ENCODE results near the gene KLHL35.
"Not testable (repeated sequence)": the region's sequence is repeated elsewhere in the genome, so short reads cannot be mapped to it uniquely, and the experiment has no call there.

KLHL35 gene

DNA sequence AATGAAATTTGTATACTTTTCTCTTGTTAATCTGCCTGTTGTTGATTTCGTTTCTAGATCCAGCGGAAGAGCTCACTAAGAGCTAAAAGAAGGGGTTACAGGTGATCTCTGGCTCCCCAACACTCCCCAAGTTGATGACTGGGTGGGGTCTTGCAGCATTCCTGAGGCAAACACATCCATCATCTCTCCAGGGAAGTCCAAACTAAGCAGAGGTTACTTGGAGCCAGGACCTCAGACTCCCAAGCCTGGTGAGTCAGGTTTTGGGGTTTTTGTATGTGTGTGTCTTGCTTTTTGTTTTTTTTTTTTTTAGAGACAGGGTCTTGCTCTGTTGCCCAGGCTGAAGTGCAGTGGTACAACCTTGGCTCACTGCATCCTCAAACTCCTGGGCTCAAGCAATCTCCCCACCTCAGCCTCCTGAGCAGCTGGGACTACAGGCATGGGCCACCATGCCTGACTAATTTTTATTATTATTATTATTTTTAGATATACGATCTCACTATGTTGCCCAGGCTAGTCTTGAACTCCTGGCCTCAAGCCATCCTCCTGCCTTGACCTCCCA is 45.2 kb downstream of the KLHL35 start:
- no peak for DNase-seq

DNA sequence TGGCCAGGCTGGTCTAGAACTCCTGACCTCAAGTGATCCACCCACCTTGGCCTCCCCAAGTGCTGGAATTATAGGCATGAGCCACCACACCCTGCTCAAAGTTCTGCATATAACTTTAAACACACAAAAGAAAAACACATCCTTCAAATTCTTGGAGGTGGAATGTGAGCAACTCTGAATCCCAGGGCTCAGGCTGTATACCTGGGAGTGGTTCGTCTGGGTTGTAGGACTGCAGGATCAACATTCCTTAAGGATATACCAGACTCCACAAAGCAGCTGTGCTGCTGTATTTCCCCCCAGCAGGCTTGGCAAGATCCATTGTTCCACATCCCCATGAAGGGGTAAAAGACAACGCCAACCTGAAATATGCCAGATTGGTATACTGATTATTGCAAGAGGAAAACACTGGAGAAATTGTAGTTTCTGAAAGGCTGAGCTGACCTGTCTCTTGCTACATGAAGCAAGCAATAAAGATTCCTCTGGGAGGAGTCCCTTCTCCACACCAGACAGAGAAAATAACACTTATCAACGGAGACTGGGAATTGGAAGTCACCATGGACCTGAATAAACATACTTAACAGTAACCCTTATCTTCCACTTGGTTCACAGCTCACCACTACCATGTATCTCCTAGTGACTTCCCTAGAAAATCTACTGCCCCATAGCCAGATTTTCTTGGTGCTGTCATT is 45.9 kb downstream of the KLHL35 start:
- no peak for DNase-seq

DNA sequence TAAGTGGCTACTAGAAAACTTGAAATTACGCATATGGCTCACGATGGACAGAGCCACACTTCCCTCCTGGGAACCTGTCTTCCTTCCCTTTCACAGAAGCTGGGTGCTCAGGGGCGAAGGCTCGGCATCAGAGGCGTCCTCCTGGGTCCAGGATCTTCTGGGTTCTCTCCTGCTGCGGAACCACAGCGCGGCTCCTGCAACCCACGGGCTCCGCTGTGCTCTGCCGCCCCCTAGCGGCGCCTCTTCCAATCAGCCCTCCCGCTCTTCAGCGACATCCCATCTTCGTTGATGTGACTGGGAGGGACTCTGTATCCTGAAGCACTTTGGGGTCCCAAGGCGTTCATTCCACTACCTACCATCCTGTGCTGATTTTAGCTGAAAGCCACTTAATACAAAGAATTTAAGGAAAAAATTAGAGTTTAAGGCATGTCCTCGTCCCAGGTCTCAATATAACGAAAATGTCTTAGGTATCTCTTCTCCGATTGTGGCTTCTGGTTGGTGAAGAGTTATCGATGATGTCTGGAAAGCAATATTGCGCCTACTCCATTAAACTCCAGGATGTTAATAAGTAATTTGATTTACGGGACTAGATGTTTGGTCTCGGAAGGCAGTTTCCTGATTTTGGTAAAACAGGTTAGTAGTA is 48.4 kb downstream of the KLHL35 start:
- peak; percentile 82 for DNase-seq

DNA sequence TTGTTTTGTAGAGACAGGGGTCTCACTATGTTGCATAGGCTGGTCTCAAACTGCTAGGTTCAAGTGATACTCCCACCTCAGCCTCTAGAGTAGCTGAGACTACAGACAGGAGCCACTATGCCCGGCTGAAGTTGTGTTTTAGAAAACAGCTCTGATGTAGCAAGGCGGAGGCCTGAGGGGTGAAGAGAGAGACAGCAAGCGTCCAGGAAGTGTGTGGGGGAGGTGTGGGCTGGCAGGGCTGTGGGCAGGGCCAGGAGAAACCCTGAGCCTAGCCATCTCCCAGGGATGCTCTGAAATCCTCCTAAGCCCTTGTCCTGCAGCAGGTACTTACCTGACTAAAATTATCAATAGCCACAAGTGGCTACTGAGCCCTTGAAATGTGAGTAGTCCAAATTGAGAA is 49.8 kb downstream of the KLHL35 start:
- peak; percentile 34 for DNase-seq

DNA sequence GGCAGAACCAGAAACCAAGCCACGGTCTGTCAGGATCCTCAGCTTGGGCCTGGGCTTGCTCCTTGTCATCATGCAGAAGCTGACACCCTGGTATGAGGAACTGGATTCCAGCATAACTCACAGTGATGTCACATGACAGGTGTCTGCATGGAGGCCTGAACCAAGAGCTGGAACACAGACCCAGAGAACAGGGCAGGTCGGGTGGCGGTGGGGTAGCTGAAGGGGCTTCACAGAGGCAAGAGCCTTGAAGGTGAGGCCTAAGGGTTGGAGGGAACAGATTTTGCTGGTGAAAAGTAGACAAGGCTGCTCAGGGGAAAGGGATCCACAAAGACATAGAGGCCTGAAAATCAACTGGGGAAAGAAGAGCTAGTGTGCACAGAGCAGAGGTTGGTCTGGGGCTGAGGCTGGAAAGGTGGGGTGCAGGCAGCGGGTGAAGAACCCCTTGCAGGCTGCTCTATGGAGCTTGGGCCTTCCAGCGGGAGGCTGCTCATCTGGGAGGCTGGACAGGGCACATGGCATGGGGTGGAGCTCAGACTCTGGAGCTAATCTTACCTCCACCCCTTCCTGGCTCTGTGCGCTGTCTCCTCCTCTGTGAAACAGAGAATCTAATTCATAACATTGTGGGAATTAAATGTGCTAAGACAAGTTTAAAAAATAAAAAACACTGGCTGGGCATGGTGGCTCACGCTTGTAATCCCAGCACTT is 52.1 kb downstream of the KLHL35 start:
- no peak for DNase-seq

DNA sequence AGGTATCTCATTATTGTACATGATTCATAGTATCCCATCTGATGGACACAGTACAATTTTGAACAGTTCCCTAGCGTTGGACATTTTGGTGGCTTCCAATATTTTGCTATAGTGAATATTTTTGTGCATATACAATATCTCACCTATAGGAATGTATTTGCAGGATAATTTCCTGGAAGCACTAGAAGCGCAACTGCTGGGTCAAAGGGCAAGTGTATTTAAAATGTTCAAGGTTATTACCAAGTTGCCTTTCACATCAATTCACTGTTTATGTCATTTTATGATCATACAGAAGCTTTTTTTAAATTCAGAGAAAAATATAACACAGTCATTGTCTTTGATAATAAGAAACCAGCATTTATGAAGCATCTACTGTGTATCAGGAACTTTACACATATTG is 52.8 kb downstream of the KLHL35 start:
- DNase-seq = no peak

DNA sequence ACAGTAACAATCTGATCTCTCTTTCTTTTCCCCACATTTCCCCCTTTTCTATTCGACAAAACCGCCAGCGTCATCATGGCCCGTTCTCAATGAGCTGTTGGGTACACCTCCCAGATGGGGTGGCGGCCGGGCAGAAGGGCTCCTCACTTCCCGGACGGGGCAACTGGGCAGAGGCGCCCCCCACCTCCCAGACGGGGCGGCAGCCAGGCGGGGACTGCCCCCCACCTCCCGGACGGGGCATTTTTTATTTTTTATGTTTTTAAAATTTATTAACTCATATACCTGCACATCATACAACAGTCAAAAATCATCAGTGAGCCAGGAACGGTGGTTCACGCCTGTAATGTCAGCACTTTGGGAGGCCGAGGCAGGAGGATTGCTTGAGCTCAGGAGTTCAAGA is 54.2 kb downstream of the KLHL35 start:
- not testable (repeated sequence) for DNase-seq

DNA sequence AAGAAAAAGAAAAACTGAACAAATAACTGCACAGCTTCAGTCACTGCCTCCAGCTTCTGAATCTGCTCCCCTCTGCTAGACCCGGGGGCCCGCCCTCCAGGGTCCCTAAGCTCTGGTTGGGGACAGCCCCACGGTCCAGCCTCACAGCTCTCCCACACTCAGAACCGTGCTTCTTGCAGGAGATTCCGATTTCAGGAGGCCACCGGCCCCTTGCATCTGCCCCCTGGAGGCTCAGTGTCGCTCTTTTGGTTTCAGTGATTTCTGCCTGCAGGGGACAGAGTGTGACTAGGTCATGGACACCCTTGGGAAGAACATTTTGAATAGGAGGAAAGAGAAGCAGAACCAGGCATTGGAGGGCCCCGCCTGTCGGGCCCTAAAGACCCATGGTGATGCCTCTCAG is 56.8 kb downstream of the KLHL35 start:
- DNase-seq = no peak

DNA sequence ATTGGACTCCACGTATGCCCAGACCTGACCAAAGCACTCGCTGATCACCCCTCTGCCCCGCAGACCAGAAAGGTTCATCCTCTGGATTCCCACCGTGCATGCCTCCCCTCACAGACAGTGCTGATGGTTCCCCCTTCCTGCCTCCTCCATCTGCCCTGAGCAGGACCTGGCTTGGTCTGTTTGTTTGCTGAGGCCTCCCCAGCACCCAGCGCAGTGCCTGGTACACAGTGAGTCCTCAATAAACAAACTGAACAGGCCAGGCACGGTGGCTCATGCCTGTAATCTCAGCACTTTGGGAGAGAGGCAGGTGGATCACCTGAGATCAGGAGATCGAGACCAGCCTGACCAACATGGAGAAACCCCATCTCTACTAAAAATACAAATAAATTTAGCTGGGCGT is 57.4 kb downstream of the KLHL35 start:
- DNase-seq = no peak

DNA sequence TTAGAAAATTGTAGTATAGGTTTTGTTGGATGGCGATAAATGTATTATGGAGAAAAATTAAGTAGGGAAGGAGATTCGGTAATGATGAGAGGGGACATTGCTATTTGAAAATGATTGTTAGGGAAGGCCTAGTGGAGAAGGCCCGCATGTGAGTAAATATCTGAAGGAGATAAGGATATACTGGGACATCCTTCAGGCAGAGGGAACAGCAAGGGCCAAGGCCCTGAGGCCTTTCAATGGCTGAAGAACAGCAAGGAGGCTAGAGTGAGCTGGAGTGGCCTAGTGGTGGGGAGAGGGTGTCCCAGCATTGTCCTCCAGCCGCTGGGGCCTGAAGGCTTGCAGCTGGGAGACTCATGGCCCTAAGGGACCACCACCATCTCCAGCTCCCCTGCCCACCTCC is 58.4 kb downstream of the KLHL35 start:
- DNase-seq = no peak

DNA sequence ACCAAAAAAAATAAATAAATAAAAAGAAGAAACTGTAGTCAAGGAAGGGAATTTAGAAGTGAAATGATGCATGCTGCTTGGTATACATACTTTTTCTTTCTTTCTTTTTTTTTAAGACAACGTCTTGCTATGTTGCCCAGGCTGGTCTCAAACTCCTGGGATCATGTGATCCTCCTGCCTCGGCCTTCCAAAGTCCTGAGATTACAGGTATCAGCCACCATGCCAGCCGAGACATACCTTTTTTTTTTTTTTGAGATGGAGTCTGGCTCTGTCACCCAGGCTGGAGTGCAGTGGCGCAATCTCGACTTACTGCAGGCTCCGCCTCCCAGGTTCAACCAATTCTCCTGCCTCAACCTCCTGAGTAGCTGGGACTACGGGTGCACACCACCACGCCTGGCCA is 59.8 kb downstream of the KLHL35 start:
- no peak for DNase-seq
